ENCODE results near the gene INTS1. TPM values are rescaled to one million over a fixed set of nuclear protein-coding genes. Genes with fewer than 3 reads are reported as not detected.

INTS1 gene
- total RNA-seq, 4 donors from 2014 or later, result 50.3 to 134 (median 71.4) TPM

DNA sequence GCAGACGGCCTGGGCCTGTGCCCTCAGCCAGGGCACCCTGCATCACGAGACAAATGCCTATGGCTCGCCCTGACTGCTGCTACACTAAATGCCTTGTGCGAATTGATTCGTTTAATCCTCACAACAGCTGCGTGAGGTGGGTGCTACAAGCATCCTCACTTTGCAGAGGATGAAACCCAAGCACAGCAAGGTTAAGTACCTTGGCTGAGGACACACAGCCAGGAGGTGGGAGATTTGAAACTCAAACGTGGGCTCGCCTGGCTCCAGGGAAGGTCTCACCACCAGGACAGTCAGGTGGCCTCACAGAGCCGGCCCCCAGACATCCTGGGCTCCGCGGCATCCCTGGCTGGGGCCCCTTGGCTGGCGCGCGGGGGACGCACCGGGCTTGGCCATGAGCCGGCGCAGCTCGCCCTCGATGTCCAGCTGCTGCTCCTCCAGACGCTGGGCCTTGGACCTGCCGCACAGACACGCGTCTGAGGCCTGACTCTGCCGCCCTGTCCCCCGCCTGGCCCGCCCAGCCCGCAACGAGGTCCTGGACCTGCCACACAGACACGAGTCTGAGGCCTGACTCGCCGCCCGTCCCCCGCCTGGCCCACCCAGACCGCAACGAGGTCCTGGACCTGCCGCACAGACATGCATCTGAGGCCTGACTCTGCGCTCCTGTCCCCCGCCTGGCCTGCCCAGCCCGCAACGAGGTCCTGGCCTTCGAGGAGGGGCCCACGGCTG, 66.9 kb downstream of the INTS1 start:
- no peaks in the 10 kb centered on the region for H3K9me3 ChIP-seq
- intact Hi-C loops (cut with DNase I; ENCODE audit: low total_unique reads) (loop anchor here (5.0 kb wide), 1 partner anchor 510 kb away; no protein-coding TSS in a partner anchor), in situ Hi-C loops (cut with MboI; ENCODE audit: low pct_ligation_motif_present in 1 of 4, low pct_unique_long_range_greater_than_20kb in 1 of 4, low sequenced_read_pairs in 3 of 4) (no loop called here)
- H3K27ac ChIP-seq, result no peak overlapping the region
- 92% methylated on average over 42 of the region's 43 CpGs; no CpG with 5 or more reads in 1 of the 2 donors for WGBS, 2 donors (ENCODE audit: low coverage in 1 of 2)
- H3K4me1 ChIP-seq, result peaks cover 0 to 3% (median 0%) of the 10 kb centered on the region in 4 donors
- H3K4me3 ChIP-seq, result no peak overlapping the region
- H3K36me3 ChIP-seq, result peaks cover 0 to 11% (median 3%) of the 10 kb centered on the region in 4 donors
- no peak for DNase-seq
- TF ChIP-seq POLR2A (IDR thresholded peaks at IDR 0.05) (no peak), EP300 (IDR thresholded peaks at IDR 0.05; ENCODE audit: low read depth) (no peak), POLR2AphosphoS5 (IDR thresholded peaks at IDR 0.05) (no peak)
- TF ChIP-seq, protein P1, sequence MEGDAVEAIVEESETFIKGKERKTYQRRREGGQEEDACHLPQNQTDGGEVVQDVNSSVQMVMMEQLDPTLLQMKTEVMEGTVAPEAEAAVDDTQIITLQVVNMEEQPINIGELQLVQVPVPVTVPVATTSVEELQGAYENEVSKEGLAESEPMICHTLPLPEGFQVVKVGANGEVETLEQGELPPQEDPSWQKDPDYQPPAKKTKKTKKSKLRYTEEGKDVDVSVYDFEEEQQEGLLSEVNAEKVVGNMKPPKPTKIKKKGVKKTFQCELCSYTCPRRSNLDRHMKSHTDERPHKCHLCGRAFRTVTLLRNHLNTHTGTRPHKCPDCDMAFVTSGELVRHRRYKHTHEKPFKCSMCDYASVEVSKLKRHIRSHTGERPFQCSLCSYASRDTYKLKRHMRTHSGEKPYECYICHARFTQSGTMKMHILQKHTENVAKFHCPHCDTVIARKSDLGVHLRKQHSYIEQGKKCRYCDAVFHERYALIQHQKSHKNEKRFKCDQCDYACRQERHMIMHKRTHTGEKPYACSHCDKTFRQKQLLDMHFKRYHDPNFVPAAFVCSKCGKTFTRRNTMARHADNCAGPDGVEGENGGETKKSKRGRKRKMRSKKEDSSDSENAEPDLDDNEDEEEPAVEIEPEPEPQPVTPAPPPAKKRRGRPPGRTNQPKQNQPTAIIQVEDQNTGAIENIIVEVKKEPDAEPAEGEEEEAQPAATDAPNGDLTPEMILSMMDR (IDR thresholded peaks at IDR 0.05), result no peak
- peaks cover under 1% of the 10 kb centered on the region for H3K27me3 ChIP-seq

DNA sequence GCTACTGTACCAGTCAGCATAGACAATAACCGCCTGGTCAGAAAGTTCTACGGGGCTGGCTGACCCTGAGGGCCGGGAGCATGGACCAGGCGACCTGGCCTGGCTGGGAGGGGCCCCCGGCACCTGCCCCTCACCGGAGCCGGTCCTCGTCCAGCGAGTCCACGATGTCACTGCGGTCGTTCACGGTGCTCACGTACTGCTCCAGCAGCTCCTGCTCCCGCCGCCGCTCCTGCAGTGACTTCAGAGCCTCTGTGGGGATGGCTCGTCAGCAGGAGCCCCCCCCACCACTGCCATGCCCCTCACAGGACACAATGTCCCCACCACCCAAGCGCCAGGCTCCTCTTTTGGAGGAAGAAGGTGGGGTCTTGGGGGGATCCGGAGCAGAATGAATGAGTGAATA, 67.6 kb downstream of the INTS1 start:
- intact Hi-C loops (cut with DNase I; ENCODE audit: low total_unique reads), result loop anchor here (5.0 kb wide), 1 partner anchor 509 kb away; no protein-coding TSS in a partner anchor
- TF ChIP-seq POLR2A (IDR thresholded peaks at IDR 0.05), result no peak
- TF ChIP-seq, protein P1 (IDR thresholded peaks at IDR 0.05), result no peak
- no peak for TF ChIP-seq EP300 (IDR thresholded peaks at IDR 0.05; ENCODE audit: low read depth)
- no peak for TF ChIP-seq POLR2AphosphoS5 (IDR thresholded peaks at IDR 0.05)
- in situ Hi-C loops (cut with MboI; ENCODE audit: low pct_ligation_motif_present in 1 of 4, low pct_unique_long_range_greater_than_20kb in 1 of 4, low sequenced_read_pairs in 3 of 4), result no loop called here
- 88 to 92% methylated on average over 5 to 20 of the region's 20 CpGs for WGBS, 2 donors (ENCODE audit: low coverage in 1 of 2)
- no peaks in the 10 kb centered on the region for H3K9me3 ChIP-seq
- no peak overlapping the region for H3K4me3 ChIP-seq
- H3K27me3 ChIP-seq, result peaks cover 8% of the 10 kb centered on the region
- H3K4me1 ChIP-seq, result peaks cover 0 to 6% (median 0%) of the 10 kb centered on the region in 4 donors
- H3K36me3 ChIP-seq, result peaks cover 0 to 11% (median 3%) of the 10 kb centered on the region in 4 donors
- H3K27ac ChIP-seq, result no peak overlapping the region
- DNase-seq, result no peak

DNA sequence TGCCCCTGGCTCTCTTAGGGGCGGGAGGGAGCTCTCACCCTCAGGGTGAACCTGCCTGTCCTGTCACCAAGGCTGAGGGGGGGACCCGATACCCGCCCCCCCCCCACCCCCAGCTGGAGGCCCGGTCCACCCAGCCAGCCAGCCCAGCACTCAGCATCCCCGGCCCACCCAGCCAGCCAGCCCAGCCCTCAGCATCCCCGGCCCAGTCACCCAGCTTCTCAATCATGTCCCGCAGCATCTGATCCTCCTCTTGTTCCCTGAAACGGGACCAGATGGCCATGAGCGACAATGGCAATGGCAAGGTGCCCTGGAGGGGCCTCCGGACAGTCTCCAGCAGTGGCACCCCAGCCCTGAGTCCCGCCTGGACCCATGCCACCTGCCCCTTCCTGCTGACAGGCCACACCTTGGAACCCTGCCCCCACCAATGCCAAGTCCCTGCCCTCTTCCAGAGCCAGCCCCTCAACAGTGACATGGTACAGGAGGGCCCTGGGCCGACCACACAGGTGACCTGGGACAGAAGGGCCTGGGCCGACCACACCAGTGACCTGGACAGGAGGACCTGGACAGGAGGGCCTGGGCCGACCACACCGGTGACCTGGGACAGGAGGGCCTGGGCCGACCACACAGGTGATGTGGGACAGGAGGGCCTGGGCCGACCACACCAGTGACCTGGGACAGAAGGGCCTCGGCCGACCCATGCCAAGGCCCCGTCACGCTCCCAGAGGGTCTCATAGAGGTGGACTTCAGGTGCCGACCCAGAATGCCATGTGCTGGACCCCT, 69.1 kb downstream of the INTS1 start:
- intact Hi-C loops (cut with DNase I; ENCODE audit: low total_unique reads) (loop anchor here (5.0 kb wide), 2 partner anchors 37 to 508 kb away; no protein-coding TSS in a partner anchor), in situ Hi-C loops (cut with MboI; ENCODE audit: low pct_ligation_motif_present in 1 of 4, low pct_unique_long_range_greater_than_20kb in 1 of 4, low sequenced_read_pairs in 3 of 4) (no loop called here)
- Histone ChIP-seq H3K4me3 (no peak overlapping the region), H3K27me3 (peaks cover 22% of the 10 kb centered on the region), H3K4me1 (peaks cover 0 to 6% (median 0%) of the 10 kb centered on the region in 4 donors), H3K27ac (no peak overlapping the region), H3K9me3 (no peaks in the 10 kb centered on the region), H3K36me3 (peaks cover 0 to 8% (median 3%) of the 10 kb centered on the region in 4 donors)
- DNase-seq, result no peak
- WGBS, 2 donors (ENCODE audit: low coverage in 1 of 2), result 82% methylated on average over 17 of the region's 22 CpGs; no CpG with 5 or more reads in 1 of the 2 donors
- TF ChIP-seq EP300 (IDR thresholded peaks at IDR 0.05; ENCODE audit: low read depth) (no peak), POLR2AphosphoS5 (IDR thresholded peaks at IDR 0.05) (no peak), POLR2A (IDR thresholded peaks at IDR 0.05) (no peak)
- TF ChIP-seq, protein P1 (IDR thresholded peaks at IDR 0.05), result no peak

DNA sequence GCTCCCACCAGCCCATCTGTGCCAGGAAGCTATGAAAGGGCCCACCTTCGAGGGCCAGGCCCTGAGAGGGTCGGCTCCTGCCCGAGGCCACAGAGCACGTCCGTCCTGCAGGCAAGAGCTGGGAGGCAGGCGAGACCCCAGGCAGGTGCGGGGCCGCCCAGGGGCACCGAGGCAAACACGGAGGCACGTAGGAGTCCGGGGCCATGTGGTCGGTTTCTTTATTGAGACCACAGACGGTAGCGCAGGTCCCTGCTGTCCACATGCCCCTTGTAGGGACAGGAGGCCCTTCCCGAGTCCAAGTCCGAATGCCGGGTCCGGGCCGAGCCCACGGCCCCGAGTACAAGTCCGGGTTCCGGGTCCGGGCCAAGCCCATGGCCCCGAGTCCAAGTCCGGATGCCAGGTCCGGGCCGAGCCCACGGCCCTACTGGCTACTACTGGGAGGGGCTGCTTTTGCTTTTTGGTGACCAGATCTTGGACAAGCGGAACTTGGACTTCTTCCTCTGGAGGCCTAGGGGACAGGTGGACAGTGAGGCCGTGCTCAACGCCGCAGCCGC, 69.9 kb downstream of the INTS1 start:
- no peaks in the 10 kb centered on the region for H3K9me3 ChIP-seq
- no peak for TF ChIP-seq EP300 (IDR thresholded peaks at IDR 0.05; ENCODE audit: low read depth)
- no peak for TF ChIP-seq POLR2A (IDR thresholded peaks at IDR 0.05)
- no peak for TF ChIP-seq POLR2AphosphoS5 (IDR thresholded peaks at IDR 0.05)
- TF ChIP-seq, protein P1 (IDR thresholded peaks at IDR 0.05), result no peak
- DNase-seq, result no peak
- intact Hi-C loops (cut with DNase I; ENCODE audit: low total_unique reads), result loop anchor here (5.0 kb wide), 1 partner anchor 38 kb away; no protein-coding TSS in a partner anchor
- in situ Hi-C loops (cut with MboI; ENCODE audit: low pct_ligation_motif_present in 1 of 4, low pct_unique_long_range_greater_than_20kb in 1 of 4, low sequenced_read_pairs in 3 of 4), result no loop called here
- H3K27me3 ChIP-seq, result peaks cover 30% of the 10 kb centered on the region
- H3K4me1 ChIP-seq, result peaks cover 0 to 6% (median 0%) of the 10 kb centered on the region in 4 donors
- peaks cover 0 to 7% (median 1%) of the 10 kb centered on the region in 4 donors for H3K36me3 ChIP-seq
- 80 to 90% methylated on average over 7 to 19 of the region's 35 CpGs for WGBS, 2 donors (ENCODE audit: low coverage in 1 of 2)
- no peak overlapping the region for H3K27ac ChIP-seq
- H3K4me3 ChIP-seq, result no peak overlapping the region

All from transverse colon (tissue), 4 donors.